ENCODE data around the gene SEC11A.

DNA sequence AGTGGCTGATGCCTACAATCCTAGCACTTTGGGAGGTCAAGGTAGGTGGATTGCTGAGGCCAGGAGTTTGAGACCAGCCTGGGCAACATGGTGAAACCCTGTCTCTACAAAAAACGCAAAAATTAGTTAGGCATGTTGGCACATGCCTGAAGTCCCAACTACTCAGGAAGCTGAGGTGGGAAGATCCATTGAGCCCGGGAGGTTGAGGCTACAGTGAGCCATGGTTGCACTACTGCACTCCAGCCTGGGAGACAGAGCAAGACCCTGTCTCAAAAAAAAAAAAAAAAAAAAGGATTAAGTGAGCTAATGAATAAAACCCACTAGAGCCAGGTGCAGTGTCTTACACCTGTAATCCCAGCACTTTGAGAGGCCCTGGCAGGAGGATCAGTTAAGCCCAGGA lies 6.7 kb upstream of the SEC11A start:
- TF ChIP-seq CTCF (IDR thresholded peaks at IDR 0.05; ENCODE audit: poor library complexity) (no peak), EZH2 (IDR thresholded peaks at IDR 0.05; ENCODE audit: borderline replicate concordance) (no peak)

Measured in hepatocyte (in vitro differentiated cells).